ENCODE data around the gene AGBL3.

Gene AGBL3

DNA sequence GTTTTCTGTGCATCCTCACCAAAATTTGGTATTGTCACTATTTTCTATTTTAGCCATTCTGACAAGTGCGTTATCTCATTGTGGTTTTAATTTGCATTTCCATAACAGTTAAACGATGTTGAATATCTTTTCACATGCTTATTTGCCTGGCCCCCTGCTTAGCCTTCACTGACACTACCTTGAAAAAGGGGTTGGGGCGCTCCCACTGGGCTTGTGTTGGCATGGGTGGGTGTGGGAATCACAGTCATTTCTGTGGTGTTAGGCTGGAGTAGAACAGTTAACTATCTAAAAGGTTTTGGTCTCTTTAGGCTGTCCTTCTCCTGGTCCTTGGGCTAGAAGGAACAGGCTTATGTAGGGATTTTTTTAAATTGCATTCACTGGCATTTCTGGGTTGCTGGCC, 89.4 kb downstream of the AGBL3 start:
- 0 out of 2 replicates have a peak, but pooled peaks cover 4% of the 10 kb centered on the region for H3K4me1 ChIP-seq (ENCODE audit: control insufficient read depth, low read length)
- H3K9me2 ChIP-seq (replicated peaks; ENCODE audit: control insufficient read depth, low read length): no peaks in the 10 kb centered on the region
- TF ChIP-seq EZH2phosphoT487 (IDR thresholded peaks at IDR 0.05; ENCODE audit: borderline replicate concordance, low read length): no peak
- TF ChIP-seq, protein P1, sequence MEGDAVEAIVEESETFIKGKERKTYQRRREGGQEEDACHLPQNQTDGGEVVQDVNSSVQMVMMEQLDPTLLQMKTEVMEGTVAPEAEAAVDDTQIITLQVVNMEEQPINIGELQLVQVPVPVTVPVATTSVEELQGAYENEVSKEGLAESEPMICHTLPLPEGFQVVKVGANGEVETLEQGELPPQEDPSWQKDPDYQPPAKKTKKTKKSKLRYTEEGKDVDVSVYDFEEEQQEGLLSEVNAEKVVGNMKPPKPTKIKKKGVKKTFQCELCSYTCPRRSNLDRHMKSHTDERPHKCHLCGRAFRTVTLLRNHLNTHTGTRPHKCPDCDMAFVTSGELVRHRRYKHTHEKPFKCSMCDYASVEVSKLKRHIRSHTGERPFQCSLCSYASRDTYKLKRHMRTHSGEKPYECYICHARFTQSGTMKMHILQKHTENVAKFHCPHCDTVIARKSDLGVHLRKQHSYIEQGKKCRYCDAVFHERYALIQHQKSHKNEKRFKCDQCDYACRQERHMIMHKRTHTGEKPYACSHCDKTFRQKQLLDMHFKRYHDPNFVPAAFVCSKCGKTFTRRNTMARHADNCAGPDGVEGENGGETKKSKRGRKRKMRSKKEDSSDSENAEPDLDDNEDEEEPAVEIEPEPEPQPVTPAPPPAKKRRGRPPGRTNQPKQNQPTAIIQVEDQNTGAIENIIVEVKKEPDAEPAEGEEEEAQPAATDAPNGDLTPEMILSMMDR (IDR thresholded peaks at IDR 0.05; ENCODE audit: low read depth, low read length, poor library complexity, severe bottlenecking): no peak
- no peaks in the 10 kb centered on the region for H3K36me3 ChIP-seq (ENCODE audit: control insufficient read depth, low read length)
- H3K4me2 ChIP-seq (ENCODE audit: low read length): no peak overlapping the region
- H3K27me3 ChIP-seq (ENCODE audit: control insufficient read depth, low read length): peaks cover 6% of the 10 kb centered on the region; the same call in 1 of the 2 replicates
- H3K4me3 ChIP-seq (ENCODE audit: low read length): no peak overlapping the region
- H3K79me2 ChIP-seq (ENCODE audit: control insufficient read depth, low read length): no peaks in the 10 kb centered on the region
- no peaks in the 10 kb centered on the region for H4K20me1 ChIP-seq (ENCODE audit: control insufficient read depth, insufficient read depth, low read depth, low read length)
- no peaks in the 10 kb centered on the region for H3K9me3 ChIP-seq (ENCODE audit: control insufficient read depth, insufficient read depth, low read length)
- no peak overlapping the region for H3K27ac ChIP-seq (ENCODE audit: low read depth, low read length)
- H3F3A ChIP-seq (ENCODE audit: control insufficient read depth, insufficient read depth): no peaks in the 10 kb centered on the region

DNA sequence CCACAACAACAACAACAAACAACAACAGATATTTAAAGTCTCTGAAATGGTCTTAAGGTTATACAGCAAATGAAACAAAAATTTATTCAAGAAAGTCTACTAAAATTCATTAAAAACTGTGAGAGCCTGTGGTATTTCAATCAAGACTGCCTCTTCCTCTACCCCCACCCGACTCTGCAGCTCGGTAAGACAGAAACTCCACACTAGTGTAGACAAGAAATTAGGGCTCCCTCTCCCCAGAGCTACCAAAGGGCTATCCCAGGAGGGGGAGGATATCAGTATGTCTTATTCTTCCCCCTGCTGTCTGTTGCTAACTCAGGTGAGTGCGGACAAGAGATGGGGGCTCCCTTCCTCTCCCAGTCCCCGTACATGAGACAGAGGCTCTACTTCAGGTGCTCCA, 90.6 kb downstream of the AGBL3 start:
- no peaks in the 10 kb centered on the region for H3K36me3 ChIP-seq (ENCODE audit: control insufficient read depth, low read length)
- no peak overlapping the region for H3K27ac ChIP-seq (ENCODE audit: low read depth, low read length)
- no peaks in the 10 kb centered on the region for H3F3A ChIP-seq (ENCODE audit: control insufficient read depth, insufficient read depth)
- no peaks in the 10 kb centered on the region for H3K9me3 ChIP-seq (ENCODE audit: control insufficient read depth, insufficient read depth, low read length)
- no peaks in the 10 kb centered on the region for H3K79me2 ChIP-seq (ENCODE audit: control insufficient read depth, low read length)
- TF ChIP-seq, protein P1 (IDR thresholded peaks at IDR 0.05; ENCODE audit: low read depth, low read length, poor library complexity, severe bottlenecking): no peak
- no peak for TF ChIP-seq EZH2phosphoT487 (IDR thresholded peaks at IDR 0.05; ENCODE audit: borderline replicate concordance, low read length)
- H3K4me3 ChIP-seq (ENCODE audit: low read length): no peak overlapping the region
- no peaks in the 10 kb centered on the region for H3K9me2 ChIP-seq (replicated peaks; ENCODE audit: control insufficient read depth, low read length)
- peaks cover 6% of the 10 kb centered on the region; the same call in 1 of the 2 replicates for H3K27me3 ChIP-seq (ENCODE audit: control insufficient read depth, low read length)
- H3K4me1 ChIP-seq (ENCODE audit: control insufficient read depth, low read length): 0 out of 2 replicates have a peak, but pooled peaks cover 4% of the 10 kb centered on the region
- no peak overlapping the region for H3K4me2 ChIP-seq (ENCODE audit: low read length)
- no peaks in the 10 kb centered on the region for H4K20me1 ChIP-seq (ENCODE audit: control insufficient read depth, insufficient read depth, low read depth, low read length)

DNA sequence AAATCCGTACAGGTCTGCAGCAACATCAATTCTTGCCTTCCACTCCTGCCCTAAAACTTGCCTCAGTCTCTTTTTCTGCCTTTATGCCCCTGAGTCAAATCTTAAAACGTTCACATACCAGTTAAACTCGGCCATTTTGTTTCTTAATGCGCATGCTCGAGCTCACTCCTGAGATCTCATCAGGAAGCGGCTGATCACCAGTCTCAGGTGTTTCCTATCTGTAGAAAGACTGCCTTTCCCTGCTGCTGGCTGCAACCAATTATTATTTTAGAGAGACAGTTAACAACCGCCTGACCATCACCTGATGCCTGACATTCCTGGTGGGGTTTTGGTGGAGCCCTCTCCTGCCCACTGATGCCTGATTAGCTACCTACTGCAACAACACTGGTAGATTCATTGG, 91.3 kb downstream of the AGBL3 start:
- 0 out of 2 replicates have a peak, but pooled peaks cover 4% of the 10 kb centered on the region for H3K4me1 ChIP-seq (ENCODE audit: control insufficient read depth, low read length)
- H3K36me3 ChIP-seq (ENCODE audit: control insufficient read depth, low read length): no peaks in the 10 kb centered on the region
- H3K9me2 ChIP-seq (replicated peaks; ENCODE audit: control insufficient read depth, low read length): no peaks in the 10 kb centered on the region
- H3F3A ChIP-seq (ENCODE audit: control insufficient read depth, insufficient read depth): no peaks in the 10 kb centered on the region
- TF ChIP-seq, protein P1 (IDR thresholded peaks at IDR 0.05; ENCODE audit: low read depth, low read length, poor library complexity, severe bottlenecking): no peak
- no peak for TF ChIP-seq EZH2phosphoT487 (IDR thresholded peaks at IDR 0.05; ENCODE audit: borderline replicate concordance, low read length)
- H3K27me3 ChIP-seq (ENCODE audit: control insufficient read depth, low read length): peaks cover 6% of the 10 kb centered on the region; the same call in 1 of the 2 replicates
- no peak overlapping the region for H3K4me3 ChIP-seq (ENCODE audit: low read length)
- H3K4me2 ChIP-seq (ENCODE audit: low read length): no peak overlapping the region
- no peak overlapping the region for H3K27ac ChIP-seq (ENCODE audit: low read depth, low read length)
- H3K9me3 ChIP-seq (ENCODE audit: control insufficient read depth, insufficient read depth, low read length): no peaks in the 10 kb centered on the region
- no peaks in the 10 kb centered on the region for H3K79me2 ChIP-seq (ENCODE audit: control insufficient read depth, low read length)
- H4K20me1 ChIP-seq (ENCODE audit: control insufficient read depth, insufficient read depth, low read depth, low read length): no peaks in the 10 kb centered on the region

All from DOHH2 (cell line).